Natural killer cell treated with Interleukin-12 subunit alpha and Interleukin-12 subunit beta and Interleukin-15 and Interleukin-18, amount 100 ng/mL, for 72 hours (primary cell): Measurements from ENCODE around the gene NDC1. TPM values are rescaled to one million over a fixed set of nuclear protein-coding genes. Genes with fewer than 3 reads are reported as not detected.
A peak's percentile ranks its signal among the peaks of the same experiment; 100 is the strongest.
"Not testable (repeated sequence)": the region's sequence is repeated elsewhere in the genome, so short reads cannot be mapped to it uniquely, and the experiment has no call there.

ENCODE experiments used
- ATAC-seq, 2 donors: fragments of 150-1000 bp; cut with Tn5 transposase in 1 of 2; sonication (Bioruptor Pico), chemical (Tn5 transposase) in 1 of 2; 2 replicates each; pipeline ENCODE4 v1.10.0; 2021
- DNase-seq: peaks from one replicate; pipeline ENCODE4 v3.0.0; 2022; ENCODE audit warnings: low spot score
- H3K27ac Mint-ChIP-seq, 2 donors: 1 replicate in 1 of 2; 2 replicates in 1 of 2; pipeline ENCODE4 v1.8.0; 2022; ENCODE audit warnings: mixed read lengths in 2 of 2, mild to moderate bottlenecking in 1 of 2, moderate library complexity in 1 of 2
- H3K27me3 Mint-ChIP-seq, 2 donors: 1 replicate in 1 of 2; 2 replicates in 1 of 2; pipeline ENCODE4 v1.8.0; 2022; ENCODE audit warnings: mixed read lengths in 2 of 2
- H3K36me3 Mint-ChIP-seq: one replicate; pipeline ENCODE4 v1.8.0; 2022; ENCODE audit warnings: mixed read lengths
- H3K4me1 Mint-ChIP-seq, 2 donors: 1 replicate in 1 of 2; 2 replicates in 1 of 2; pipeline ENCODE4 v1.8.0; 2022; ENCODE audit warnings: low read depth in 2 of 2, mixed read lengths in 2 of 2, mild to moderate bottlenecking in 1 of 2
- H3K4me3 Mint-ChIP-seq: one replicate; pipeline ENCODE4 v1.8.0; 2022; ENCODE audit warnings: mixed read lengths
- H3K9me3 Mint-ChIP-seq: 2 replicates; pipeline ENCODE4 v1.8.0; 2022; ENCODE audit warnings: mixed read lengths
- total RNA-seq, 2 donors: library from RNA; stranded (reverse); gene quantifications; one replicate each; pipeline ENCODE4 v1.2.3, GENCODE V29; 2022

Gene NDC1
- total RNA-seq, 2 donors from 2014 or later: 23.4 to 44.9 TPM

DNA sequence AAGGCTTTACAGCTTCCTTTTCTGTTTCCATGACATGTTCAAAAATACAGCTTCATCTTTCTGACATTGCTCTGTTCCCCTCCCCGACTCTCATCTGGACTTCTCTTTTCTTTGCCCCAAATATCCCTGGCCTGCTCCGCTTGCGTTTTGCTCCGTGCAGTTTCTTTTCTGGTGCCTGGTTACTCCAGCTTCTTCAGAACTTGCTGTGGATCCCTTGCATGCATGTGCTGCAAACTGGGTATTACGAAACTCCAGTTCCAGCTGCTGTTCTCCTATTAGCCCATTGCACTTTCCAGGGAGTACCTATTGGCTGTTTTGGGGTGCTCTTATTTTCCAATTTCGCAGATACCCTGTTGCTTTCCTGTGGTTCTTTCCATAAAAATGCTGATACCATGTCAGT lies 9.9 kb upstream of the NDC1 start:
- Mint-ChIP-seq H3K27ac (no peak overlapping the region), H3K27me3 (peaks cover 0 to 9% of the 10 kb centered on the region in 2 donors), H3K4me3 (no peak overlapping the region), H3K4me1 (no peaks in the 10 kb centered on the region), H3K36me3 (peaks cover 14% of the 10 kb centered on the region), H3K9me3 (no peaks in the 10 kb centered on the region)
- DNase-seq (no peak), ATAC-seq (no peak)

DNA sequence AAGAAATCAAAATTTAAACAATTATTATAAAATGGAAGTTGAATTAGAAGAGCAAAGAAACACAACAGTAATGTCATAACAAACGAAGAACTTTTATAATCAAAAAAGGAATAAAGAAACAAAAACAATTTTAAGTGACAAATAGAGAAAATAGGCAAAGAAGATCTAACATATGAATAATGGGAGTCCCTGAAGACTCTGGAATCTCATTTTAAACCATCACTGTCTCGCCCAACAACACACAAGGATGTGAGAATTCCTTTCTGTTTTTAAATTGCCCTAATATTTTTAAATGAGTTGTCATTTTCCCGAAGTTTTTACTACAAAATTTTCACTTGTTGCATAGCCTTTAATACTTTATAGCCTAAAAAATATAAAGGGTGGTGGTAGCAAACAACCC lies 4.3 kb upstream of the NDC1 start:
- Mint-ChIP-seq H3K27me3 (peaks cover 0 to 6% of the 10 kb centered on the region in 2 donors), H3K4me1 (peaks cover 4 to 13% of the 10 kb centered on the region in 2 donors), H3K27ac (no peak overlapping the region), H3K36me3 (peaks cover 4% of the 10 kb centered on the region), H3K9me3 (no peaks in the 10 kb centered on the region), H3K4me3 (no peak overlapping the region)
- no peak for DNase-seq
- ATAC-seq: no peak

- peaks cover 4% of the 10 kb centered on the region for H3K36me3 Mint-ChIP-seq
- DNase-seq: no peak
- H3K4me3 Mint-ChIP-seq: peak overlapping the region; percentile 100
- no peaks in the 10 kb centered on the region for H3K27me3 Mint-ChIP-seq
- H3K27ac Mint-ChIP-seq: peak overlapping the region; percentile 97
- no peaks in the 10 kb centered on the region for H3K9me3 Mint-ChIP-seq
- no peak for ATAC-seq
- peaks cover 10 to 25% of the 10 kb centered on the region in 2 donors for H3K4me1 Mint-ChIP-seq
These were observed 518 bp upstream of the NDC1 start for GRCh38 chr1:53838654-53838974.

GRCh38 chr1:53837646-53837923 lies 511 bp downstream of the NDC1 start:
- Mint-ChIP-seq H3K27ac (peak overlapping the region; percentile 97), H3K9me3 (no peaks in the 10 kb centered on the region)

DNA sequence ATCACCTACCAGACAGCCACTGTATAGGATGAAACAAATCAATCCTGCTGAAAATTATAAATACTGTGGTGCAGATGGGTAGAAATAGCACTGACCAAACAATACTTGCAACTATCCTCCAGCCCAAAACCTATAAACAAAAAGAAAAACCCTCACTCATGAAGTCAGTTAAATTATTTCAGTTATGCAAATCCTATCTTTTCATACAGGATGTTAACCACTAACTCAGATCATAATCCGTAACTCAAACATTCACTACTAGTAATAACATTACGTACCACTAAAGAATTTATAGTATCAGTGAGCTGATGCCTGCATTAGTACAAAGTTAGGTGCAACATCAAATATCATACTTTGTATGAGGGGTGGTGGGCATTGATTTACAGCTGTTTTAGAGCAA lies 2.6 kb downstream of the NDC1 start:
- peaks cover 10 to 25% of the 10 kb centered on the region in 2 donors for H3K4me1 Mint-ChIP-seq
- H3K36me3 Mint-ChIP-seq: peaks cover 4% of the 10 kb centered on the region
- peak overlapping the region in 1 of 2 donors; percentile 34 for H3K27ac Mint-ChIP-seq
- no peak overlapping the region for H3K4me3 Mint-ChIP-seq
- H3K27me3 Mint-ChIP-seq: no peaks in the 10 kb centered on the region
- H3K9me3 Mint-ChIP-seq: no peaks in the 10 kb centered on the region
- ATAC-seq (no peak), DNase-seq (no peak)

More at GRCh38 chr1:53837646-53837923, 511 bp downstream of the NDC1 start:
- DNase-seq (no peak), ATAC-seq (no peak)
- Mint-ChIP-seq H3K27me3 (no peaks in the 10 kb centered on the region), H3K4me3 (peak overlapping the region; percentile 100), H3K36me3 (peaks cover 4% of the 10 kb centered on the region), H3K4me1 (peaks cover 10 to 25% of the 10 kb centered on the region in 2 donors)

- H3K9me3 Mint-ChIP-seq: no peaks in the 10 kb centered on the region
- H3K36me3 Mint-ChIP-seq: peaks cover 4% of the 10 kb centered on the region
- peaks cover 10 to 25% of the 10 kb centered on the region in 2 donors for H3K4me1 Mint-ChIP-seq
- ATAC-seq: no peak
- H3K27me3 Mint-ChIP-seq: no peaks in the 10 kb centered on the region
- no peak overlapping the region for H3K27ac Mint-ChIP-seq
- DNase-seq: no peak
- no peak overlapping the region for H3K4me3 Mint-ChIP-seq
These were observed 3.3 kb downstream of the NDC1 start for GRCh38 chr1:53834776-53835175.

- no peak overlapping the region for H3K27ac Mint-ChIP-seq
- peaks cover 10 to 18% of the 10 kb centered on the region in 2 donors for H3K4me1 Mint-ChIP-seq
- peaks cover 4% of the 10 kb centered on the region for H3K36me3 Mint-ChIP-seq
- no peaks in the 10 kb centered on the region for H3K27me3 Mint-ChIP-seq
- no peaks in the 10 kb centered on the region for H3K9me3 Mint-ChIP-seq
- ATAC-seq (no peak), DNase-seq (no peak)
- no peak overlapping the region for H3K4me3 Mint-ChIP-seq
These were observed 4.7 kb downstream of the NDC1 start for GRCh38 chr1:53833393-53833792.

GRCh38 chr1:53826367-53826766 lies 11.7 kb downstream of the NDC1 start:
- no peaks in the 10 kb centered on the region for H3K4me1 Mint-ChIP-seq
- H3K27me3 Mint-ChIP-seq: no peaks in the 10 kb centered on the region
- DNase-seq (no peak), ATAC-seq (no peak)
- no peaks in the 10 kb centered on the region for H3K9me3 Mint-ChIP-seq
- H3K27ac Mint-ChIP-seq: no peak overlapping the region
- H3K4me3 Mint-ChIP-seq: no peak overlapping the region
- peaks cover 7% of the 10 kb centered on the region for H3K36me3 Mint-ChIP-seq

- Mint-ChIP-seq H3K27ac (no peak overlapping the region), H3K9me3 (no peaks in the 10 kb centered on the region), H3K36me3 (peaks cover 7% of the 10 kb centered on the region), H3K27me3 (no peaks in the 10 kb centered on the region), H3K4me1 (no peaks in the 10 kb centered on the region), H3K4me3 (no peak overlapping the region)
- DNase-seq: no peak
- no peak for ATAC-seq
These were observed 12.8 kb downstream of the NDC1 start for GRCh38 chr1:53825306-53825705.

DNA sequence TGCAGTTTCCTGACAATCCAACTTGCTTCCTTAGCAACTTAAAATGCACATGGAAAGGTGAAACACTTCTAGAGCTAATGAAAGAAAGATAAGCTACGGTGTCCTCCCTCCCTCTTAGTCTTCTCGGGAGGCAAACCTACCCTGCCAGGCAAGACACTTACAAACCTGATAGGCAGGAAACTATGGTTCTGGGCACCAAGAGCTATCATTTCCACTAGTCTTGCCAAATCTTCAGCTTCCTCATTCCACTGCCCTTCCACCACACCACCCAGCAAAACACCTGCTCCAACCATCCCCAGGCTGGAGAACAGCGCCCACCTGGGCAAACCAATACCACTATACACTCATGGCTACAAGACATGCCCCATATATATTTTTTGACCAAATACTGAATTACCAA lies 15.2 kb downstream of the NDC1 start:
- Mint-ChIP-seq H3K27me3 (no peaks in the 10 kb centered on the region), H3K4me3 (no peak overlapping the region), H3K4me1 (no peaks in the 10 kb centered on the region), H3K9me3 (no peaks in the 10 kb centered on the region), H3K36me3 (peaks cover 13% of the 10 kb centered on the region), H3K27ac (no peak overlapping the region)
- ATAC-seq: no peak
- DNase-seq: no peak

- Mint-ChIP-seq H3K4me1 (no peaks in the 10 kb centered on the region), H3K4me3 (no peak overlapping the region), H3K27me3 (no peaks in the 10 kb centered on the region), H3K9me3 (no peaks in the 10 kb centered on the region), H3K36me3 (peaks cover 19% of the 10 kb centered on the region), H3K27ac (no peak overlapping the region)
- no peak for DNase-seq
- ATAC-seq: no peak
These were observed 16.7 kb downstream of the NDC1 start for GRCh38 chr1:53821380-53821779.

- Mint-ChIP-seq H3K9me3 (no peaks in the 10 kb centered on the region), H3K36me3 (peaks cover 35% of the 10 kb centered on the region), H3K4me1 (no peaks in the 10 kb centered on the region), H3K27me3 (no peaks in the 10 kb centered on the region), H3K4me3 (no peak overlapping the region), H3K27ac (no peak overlapping the region)
- ATAC-seq (no peak), DNase-seq (no peak)
These were observed 18.7 kb downstream of the NDC1 start for GRCh38 chr1:53819387-53819786.

DNA sequence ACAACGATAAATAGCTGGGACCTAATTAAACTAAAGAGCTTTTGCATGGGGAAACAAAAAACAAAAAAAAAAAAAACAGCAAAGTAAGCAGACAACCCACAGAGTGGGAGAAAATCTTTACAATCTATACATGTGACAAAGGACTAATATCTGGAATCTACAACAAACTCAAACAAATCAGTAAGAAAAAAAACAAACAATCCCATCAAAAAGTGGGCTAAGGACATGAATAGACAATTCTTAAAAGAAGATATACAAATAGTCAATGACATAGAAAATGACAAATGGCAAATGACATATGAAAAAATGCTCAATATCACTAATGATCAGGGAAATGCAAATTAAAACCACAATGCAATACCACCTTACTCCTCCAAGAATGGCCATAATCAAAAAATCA lies 21.5 kb downstream of the NDC1 start:
- H3K9me3 Mint-ChIP-seq, H3K4me1 Mint-ChIP-seq, H3K27me3 Mint-ChIP-seq, H3K4me3 Mint-ChIP-seq, H3K27ac Mint-ChIP-seq, ATAC-seq, DNase-seq: not testable (repeated sequence)
- peaks cover 60% of the 10 kb centered on the region for H3K36me3 Mint-ChIP-seq

- H3K27me3 Mint-ChIP-seq, ATAC-seq, H3K4me3 Mint-ChIP-seq, DNase-seq, H3K27ac Mint-ChIP-seq, H3K4me1 Mint-ChIP-seq, H3K9me3 Mint-ChIP-seq: not testable (repeated sequence)
- H3K36me3 Mint-ChIP-seq: peaks cover 60% of the 10 kb centered on the region
These were observed 22.6 kb downstream of the NDC1 start for GRCh38 chr1:53815484-53815883.

GRCh38 chr1:53811414-53811851 lies 26.7 kb downstream of the NDC1 start:
- H3K27ac Mint-ChIP-seq: no peak overlapping the region
- H3K4me3 Mint-ChIP-seq: no peak overlapping the region
- DNase-seq (no peak), ATAC-seq (no peak)
- no peaks in the 10 kb centered on the region for H3K9me3 Mint-ChIP-seq
- H3K4me1 Mint-ChIP-seq: peaks cover 0 to 3% of the 10 kb centered on the region in 2 donors
- H3K36me3 Mint-ChIP-seq: peaks cover 46% of the 10 kb centered on the region
- H3K27me3 Mint-ChIP-seq: no peaks in the 10 kb centered on the region
